ENCODE data around the gene SORCS2. TPM values are rescaled to one million over a fixed set of nuclear protein-coding genes. Genes with fewer than 3 reads are reported as not detected.

SORCS2 gene
- total RNA-seq, 1 donor, result 0.27 TPM

GRCh38 chr4:7351014-7351413, 158.7 kb downstream of the SORCS2 start:
- no peak for DNase-seq (ENCODE audit: low read depth)
- H3K4me3 ChIP-seq (ENCODE audit: low read depth, low read length), result no peak overlapping the region
- TF ChIP-seq, protein P1, sequence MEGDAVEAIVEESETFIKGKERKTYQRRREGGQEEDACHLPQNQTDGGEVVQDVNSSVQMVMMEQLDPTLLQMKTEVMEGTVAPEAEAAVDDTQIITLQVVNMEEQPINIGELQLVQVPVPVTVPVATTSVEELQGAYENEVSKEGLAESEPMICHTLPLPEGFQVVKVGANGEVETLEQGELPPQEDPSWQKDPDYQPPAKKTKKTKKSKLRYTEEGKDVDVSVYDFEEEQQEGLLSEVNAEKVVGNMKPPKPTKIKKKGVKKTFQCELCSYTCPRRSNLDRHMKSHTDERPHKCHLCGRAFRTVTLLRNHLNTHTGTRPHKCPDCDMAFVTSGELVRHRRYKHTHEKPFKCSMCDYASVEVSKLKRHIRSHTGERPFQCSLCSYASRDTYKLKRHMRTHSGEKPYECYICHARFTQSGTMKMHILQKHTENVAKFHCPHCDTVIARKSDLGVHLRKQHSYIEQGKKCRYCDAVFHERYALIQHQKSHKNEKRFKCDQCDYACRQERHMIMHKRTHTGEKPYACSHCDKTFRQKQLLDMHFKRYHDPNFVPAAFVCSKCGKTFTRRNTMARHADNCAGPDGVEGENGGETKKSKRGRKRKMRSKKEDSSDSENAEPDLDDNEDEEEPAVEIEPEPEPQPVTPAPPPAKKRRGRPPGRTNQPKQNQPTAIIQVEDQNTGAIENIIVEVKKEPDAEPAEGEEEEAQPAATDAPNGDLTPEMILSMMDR (IDR thresholded peaks at IDR 0.05; ENCODE audit: insufficient read depth, low read length), result no peak

DNA sequence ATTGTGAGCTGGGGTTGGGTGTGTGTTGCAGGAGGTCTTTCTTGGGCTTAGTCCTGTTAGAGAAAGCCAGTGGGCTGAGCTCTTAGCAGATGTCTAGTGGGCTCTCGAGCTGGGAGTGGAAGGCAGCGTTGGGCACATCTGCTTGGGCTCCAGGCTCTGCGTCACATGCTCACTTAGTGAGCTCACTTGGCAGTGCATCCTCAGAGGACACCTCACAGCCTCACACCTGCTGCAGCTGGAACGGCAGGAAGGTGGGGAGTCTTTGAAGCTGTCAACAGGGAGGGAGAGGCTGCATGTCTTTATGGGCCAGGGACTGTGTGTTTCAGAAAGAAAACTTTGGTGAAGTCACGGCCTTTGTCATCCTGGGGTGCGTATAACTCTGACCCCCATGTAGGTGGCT, 160.1 kb downstream of the SORCS2 start:
- DNase-seq (ENCODE audit: low read depth), result no peak
- TF ChIP-seq, protein P1 (IDR thresholded peaks at IDR 0.05; ENCODE audit: insufficient read depth, low read length), result no peak
- H3K4me3 ChIP-seq (ENCODE audit: low read depth, low read length), result no peak overlapping the region

GRCh38 chr4:7353046-7353790, 160.9 kb downstream of the SORCS2 start:
- TF ChIP-seq, protein P1 (IDR thresholded peaks at IDR 0.05; ENCODE audit: insufficient read depth, low read length), result no peak
- no peak overlapping the region for H3K4me3 ChIP-seq (ENCODE audit: low read depth, low read length)
- no peak for DNase-seq (ENCODE audit: low read depth)

- H3K4me3 ChIP-seq (ENCODE audit: low read depth, low read length), result no peak overlapping the region
- TF ChIP-seq, protein P1 (IDR thresholded peaks at IDR 0.05; ENCODE audit: insufficient read depth, low read length), result no peak
- DNase-seq (ENCODE audit: low read depth), result no peak
Observed at GRCh38 chr4:7353846-7354610, 161.7 kb downstream of the SORCS2 start.

- TF ChIP-seq, protein P1 (IDR thresholded peaks at IDR 0.05; ENCODE audit: insufficient read depth, low read length), result no peak
- DNase-seq (ENCODE audit: low read depth), result no peak
- H3K4me3 ChIP-seq (ENCODE audit: low read depth, low read length), result no peak overlapping the region
Observed at GRCh38 chr4:7354927-7355326, 162.6 kb downstream of the SORCS2 start.

- no peak overlapping the region for H3K4me3 ChIP-seq (ENCODE audit: low read depth, low read length)
- no peak for DNase-seq (ENCODE audit: low read depth)
- TF ChIP-seq, protein P1 (IDR thresholded peaks at IDR 0.05; ENCODE audit: insufficient read depth, low read length), result no peak
Observed at GRCh38 chr4:7355795-7356194, 163.5 kb downstream of the SORCS2 start.
